Activated CD8-positive, alpha-beta T cell treated with anti-CD3 and anti-CD28 coated beads for 36 hours (primary cell): ENCODE data around the gene F10. TPM values are rescaled to one million over a fixed set of nuclear protein-coding genes. Genes with fewer than 3 reads are reported as not detected.

Experiments
- ATAC-seq: fragments of 200-7000 bp; cut with Tn5 transposase; one replicate; pipeline ENCODE4 v1.10.0; 2021; ENCODE audit warnings: mild to moderate bottlenecking, moderate library complexity
- CTCF ChIA-PET: fragments of 350-600 bp; sonication (Branson Sonifier 250); formaldehyde crosslinking; loops from one replicate; lab custom pipeline; 2021; ENCODE audit warnings: antibody characterized with exemption; lab: Charles Lee
- POLR2A ChIA-PET: fragments of 350-600 bp; sonication (Branson Sonifier 250); formaldehyde crosslinking; loops from one replicate; lab custom pipeline; 2021; ENCODE audit warnings: antibody characterized with exemption; lab: Charles Lee
- DNase-seq: peaks from one replicate; pipeline ENCODE4 v3.0.0-alpha.2; 2020
- H3K27ac Mint-ChIP-seq: one replicate; pipeline ENCODE4 v1.8.0; 2021; ENCODE audit warnings: mild to moderate bottlenecking, mixed read lengths
- H3K27me3 Mint-ChIP-seq: one replicate; pipeline ENCODE4 v1.8.0; 2021; ENCODE audit warnings: mixed read lengths
- H3K36me3 Mint-ChIP-seq: one replicate; pipeline ENCODE4 v1.8.0; 2021; ENCODE audit warnings: low read depth, mixed read lengths
- H3K4me1 Mint-ChIP-seq: one replicate; pipeline ENCODE4 v1.8.0; 2021; ENCODE audit warnings: low read depth, mixed read lengths
- H3K4me3 Mint-ChIP-seq: one replicate; pipeline ENCODE4 v1.8.0; 2021; ENCODE audit warnings: mild to moderate bottlenecking, moderate library complexity, mixed read lengths
- H3K9me3 Mint-ChIP-seq: one replicate; pipeline ENCODE4 v1.8.0; 2021; ENCODE audit warnings: mixed read lengths
- CTCF ChIP-seq: fragments of 200-600 bp; IDR thresholded peaks from one replicate; pipeline ENCODE4 v1.8.0; 2022; ENCODE audit warnings: antibody characterized with exemption, mild to moderate bottlenecking
- intact Hi-C: fragments of 100-400 bp; cut with micrococcal nuclease; formaldehyde crosslinking; loops from one replicate; pipeline ENCODE4 v1.10.0; 2022
- total RNA-seq, 2 experiments: library from RNA; stranded (reverse); gene quantifications; one replicate each; pipeline ENCODE4 v1.2.3, GENCODE V29; 2021

F10 gene
- total RNA-seq, 2 experiments from 2014 or later, result not detected

DNA sequence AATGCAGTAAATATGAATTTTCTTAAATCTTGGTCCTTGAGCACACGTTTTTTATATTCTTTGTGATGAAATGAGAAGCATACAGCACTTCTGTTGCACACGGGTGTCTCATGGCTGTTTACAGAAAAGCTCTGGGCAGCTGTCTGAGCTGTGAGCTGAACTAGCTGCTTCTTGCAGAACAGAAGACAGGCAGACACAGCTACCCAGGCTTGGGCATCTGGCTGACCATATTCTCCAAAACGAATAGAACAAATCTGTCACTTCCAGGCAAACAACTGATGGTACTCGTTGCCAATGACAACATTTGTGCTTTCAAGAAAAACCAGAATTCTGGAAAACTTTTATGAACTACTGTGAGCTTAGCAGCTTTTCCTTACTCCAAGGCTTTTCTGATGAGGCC lies 69.7 kb downstream of the F10 start:
- Mint-ChIP-seq H3K9me3 (no peaks in the 10 kb centered on the region), H3K4me3 (no peak overlapping the region), H3K36me3 (peaks cover 62% of the 10 kb centered on the region), H3K27ac (no peak overlapping the region), H3K27me3 (no peaks in the 10 kb centered on the region), H3K4me1 (peaks cover 8% of the 10 kb centered on the region)
- no peak for TF ChIP-seq CTCF
- CTCF ChIA-PET, result no interaction called here
- DNase-seq, result no peak
- ATAC-seq, result no peak
- POLR2A ChIA-PET, result interaction anchor here (1.3 kb wide), 1 partner anchor 17 kb away, joined by 3 read pairs; the partner anchor contains the start of genes CUL4A and PCID2
- intact Hi-C loops, result no loop called here

- H3K4me1 Mint-ChIP-seq, result peaks cover 2% of the 10 kb centered on the region
- no peaks in the 10 kb centered on the region for H3K9me3 Mint-ChIP-seq
- no peak overlapping the region for H3K27ac Mint-ChIP-seq
- DNase-seq (no peak), ATAC-seq (no peak)
- ChIA-PET POLR2A (no interaction called here), CTCF (no interaction called here)
- no peak for TF ChIP-seq CTCF
- no peak overlapping the region for H3K4me3 Mint-ChIP-seq
- no peaks in the 10 kb centered on the region for H3K27me3 Mint-ChIP-seq
- intact Hi-C loops, result no loop called here
- peaks cover 62% of the 10 kb centered on the region for H3K36me3 Mint-ChIP-seq
Observed at GRCh38 chr13:113192902-113193301, 70.3 kb downstream of the F10 start.

- ChIA-PET POLR2A (no interaction called here), CTCF (no interaction called here)
- peaks cover 2% of the 10 kb centered on the region for H3K4me1 Mint-ChIP-seq
- no peak overlapping the region for H3K4me3 Mint-ChIP-seq
- H3K36me3 Mint-ChIP-seq, result peaks cover 58% of the 10 kb centered on the region
- no peak for TF ChIP-seq CTCF
- H3K9me3 Mint-ChIP-seq, result no peaks in the 10 kb centered on the region
- intact Hi-C loops, result no loop called here
- H3K27ac Mint-ChIP-seq, result no peak overlapping the region
- no peaks in the 10 kb centered on the region for H3K27me3 Mint-ChIP-seq
- no peak for DNase-seq
- ATAC-seq, result no peak
Observed at GRCh38 chr13:113195360-113195759, 72.8 kb downstream of the F10 start.

- no peak overlapping the region for H3K27ac Mint-ChIP-seq
- DNase-seq, result no peak
- H3K4me1 Mint-ChIP-seq, result peaks cover 4% of the 10 kb centered on the region
- H3K4me3 Mint-ChIP-seq, result no peak overlapping the region
- ChIA-PET POLR2A (interaction anchor here (0.8 to 1.0 kb wide), 2 partner anchors 11 to 50 kb away, joined by 3 read pairs; partner anchors contain the start of gene PCID2), CTCF (no interaction called here)
- H3K9me3 Mint-ChIP-seq, result no peaks in the 10 kb centered on the region
- H3K36me3 Mint-ChIP-seq, result peaks cover 52% of the 10 kb centered on the region
- intact Hi-C loops, result no loop called here
- no peak for TF ChIP-seq CTCF
- no peaks in the 10 kb centered on the region for H3K27me3 Mint-ChIP-seq
- ATAC-seq, result no peak
Observed at GRCh38 chr13:113196970-113197737, 74.6 kb downstream of the F10 start.

Other genes with a start within 250 kb of the F10 start
- 1 to 10 TPM; 7.6 to 8.9 TPM for gene MCF2L, start 153.6 kb upstream of the F10 start, total RNA-seq
- under 1 TPM; 0.20 to 0.45 TPM for gene F7, start 17.0 kb upstream of the F10 start, total RNA-seq
- gene PROZ, start 35.8 kb downstream of the F10 start, total RNA-seq, result not detected
- gene PCID2, start 85.9 kb downstream of the F10 start, total RNA-seq, result 10 to 100 TPM; 75.8 to 79.0 TPM
- 10 to 100 TPM; 81.5 to 81.7 TPM for gene CUL4A, start 86.8 kb downstream of the F10 start, total RNA-seq
- 10 to 100 TPM; 37.0 to 42.6 TPM for gene LAMP1, start 174.4 kb downstream of the F10 start, total RNA-seq
- gene GRTP1, start 241.3 kb downstream of the F10 start, total RNA-seq, result not detected